Naive thymus-derived CD8-positive, alpha-beta T cell (primary cell): ENCODE data around the gene SAPCD1. TPM values are rescaled to one million over a fixed set of nuclear protein-coding genes. Genes with fewer than 3 reads are reported as not detected.
A peak's percentile ranks its signal among the peaks of the same experiment; 100 is the strongest.

Source experiments
- ATAC-seq, 2 donors: fragments of 150-1000 bp; cut with Tn5 transposase in 1 of 2; sonication (Bioruptor Pico), chemical (Tn5 transposase) in 1 of 2; 1 replicate in 1 of 2; 2 replicates in 1 of 2; pipeline ENCODE4 v1.10.0; 2021; ENCODE audit warnings: mild to moderate bottlenecking in 2 of 2, moderate library complexity in 2 of 2
- POLR2A ChIA-PET: fragments of 350-600 bp; sonication (Branson Sonifier 250); formaldehyde crosslinking; loops from one replicate; lab custom pipeline; 2021; ENCODE audit warnings: antibody characterized with exemption; lab: Charles Lee
- DNase-seq, 10 donors: peaks; one replicate each; pipeline versions ENCODE4 v3.0.0 to v3.0.0-alpha.2; 2020 to 2022
- H3K27ac Mint-ChIP-seq, 10 donors: one replicate each; pipeline ENCODE4 v1.8.0; 2020 to 2022; ENCODE audit warnings: mild to moderate bottlenecking in 10 of 10, mixed read lengths in 10 of 10, moderate library complexity in 4 of 10, inconsistent platforms in 1 of 10
- H3K27me3 Mint-ChIP-seq, 5 donors: one replicate each; pipeline ENCODE4 v1.8.0; 2021 to 2022; ENCODE audit warnings: mixed read lengths in 5 of 5
- H3K36me3 Mint-ChIP-seq, 3 donors: one replicate each; pipeline ENCODE4 v1.8.0; 2020 to 2022; ENCODE audit warnings: mixed read lengths in 3 of 3, mild to moderate bottlenecking in 2 of 3, inconsistent platforms in 1 of 3
- H3K4me1 Mint-ChIP-seq, 4 donors: one replicate each; pipeline ENCODE4 v1.8.0; 2021 to 2022; ENCODE audit warnings: mixed read lengths in 4 of 4
- H3K4me3 Mint-ChIP-seq, 10 donors: one replicate each; pipeline ENCODE4 v1.8.0; 2020 to 2022; ENCODE audit warnings: mild to moderate bottlenecking in 10 of 10, mixed read lengths in 10 of 10, moderate library complexity in 6 of 10, inconsistent platforms in 1 of 10
- H3K9me3 Mint-ChIP-seq, 9 donors: one replicate each; pipeline ENCODE4 v1.8.0; 2020 to 2022; ENCODE audit warnings: mixed read lengths in 9 of 9, mild to moderate bottlenecking in 3 of 9, inconsistent platforms in 1 of 9, moderate library complexity in 1 of 9
- polyA plus RNA-seq, 3 donors: library from polyadenylated mRNA; unstranded; fragments of 300-500 nt; fragmentation: Illumina TruSeq; gene quantifications; one replicate each; pipeline ENCODE4 v1.2.3, GENCODE V29; 2021
- total RNA-seq, 8 experiments: library from RNA in 2 of 8; stranded (reverse) in 2 of 8; gene quantifications; one replicate each; pipeline ENCODE4 v1.2.3 and lab custom pipeline; 2021 to 2026

The SAPCD1 gene
- total and polyA plus RNA-seq, 5 experiments from 2014 or later = 1.6 to 2.1 TPM; not detected in 3

- peak overlapping the region; percentile 94 to 98 (median 97) for H3K4me3 Mint-ChIP-seq
- peaks cover 0 to 30% (median 6%) of the 10 kb centered on the region in 3 donors for H3K36me3 Mint-ChIP-seq
- POLR2A ChIA-PET = interaction anchor here (0.5 to 4.3 kb wide), 12 partner anchors 8 to 235 kb away, joined by 3 to 24 read pairs (median 6); partner anchors contain the start of genes ABHD16A, BAG6, HSPA1A and HSPA1B
- ATAC-seq (no peak), DNase-seq (no peak)
- no peaks in the 10 kb centered on the region for H3K9me3 Mint-ChIP-seq
- H3K27me3 Mint-ChIP-seq = no peaks in the 10 kb centered on the region
- peaks cover 31 to 77% (median 71%) of the 10 kb centered on the region in 4 donors for H3K4me1 Mint-ChIP-seq
- H3K27ac Mint-ChIP-seq = peak overlapping the region in 9 of 10 donors; percentile 44 to 92 (median 89)
These were observed 31.8 kb upstream of the SAPCD1 start for GRCh38 chr6:31730631-31731086.

- Mint-ChIP-seq H3K4me1 (peaks cover 34 to 77% (median 69%) of the 10 kb centered on the region in 4 donors), H3K9me3 (no peaks in the 10 kb centered on the region), H3K4me3 (peak overlapping the region in 3 of 10 donors; percentile 6 to 50 (median 45)), H3K36me3 (peaks cover 0 to 30% (median 6%) of the 10 kb centered on the region in 3 donors), H3K27me3 (no peaks in the 10 kb centered on the region), H3K27ac (peak overlapping the region in 4 of 10 donors; percentile 33 to 62 (median 46))
- ATAC-seq = no peak
- DNase-seq = no peak
- POLR2A ChIA-PET = interaction anchor here (1.3 to 1.6 kb wide), 2 partner anchors 74 to 95 kb away, joined by 3 to 5 read pairs; partner anchors contain the start of genes HSPA1B and LSM2
These were observed 30.4 kb upstream of the SAPCD1 start for GRCh38 chr6:31732029-31732428.

GRCh38 chr6:31733734-31734133 is 28.7 kb upstream of the SAPCD1 start:
- ATAC-seq (no peak), DNase-seq (no peak)
- POLR2A ChIA-PET = interaction anchor here (1.5 kb wide), 1 partner anchor 11 kb away, joined by 3 read pairs; the partner anchor contains the start of gene MPIG6B
- H3K27ac Mint-ChIP-seq = peak overlapping the region in 6 of 10 donors; percentile 40 to 84 (median 76)
- H3K27me3 Mint-ChIP-seq = no peaks in the 10 kb centered on the region
- H3K4me1 Mint-ChIP-seq = peaks cover 46 to 80% (median 73%) of the 10 kb centered on the region in 4 donors
- peaks cover 0 to 30% (median 6%) of the 10 kb centered on the region in 3 donors for H3K36me3 Mint-ChIP-seq
- H3K4me3 Mint-ChIP-seq = peak overlapping the region in 8 of 10 donors; percentile 89 to 98 (median 98)
- no peaks in the 10 kb centered on the region for H3K9me3 Mint-ChIP-seq

- Mint-ChIP-seq H3K9me3 (no peaks in the 10 kb centered on the region), H3K27me3 (no peaks in the 10 kb centered on the region), H3K4me3 (peak overlapping the region; percentile 89 to 99 (median 98)), H3K27ac (peak overlapping the region; percentile 47 to 97 (median 86)), H3K4me1 (peaks cover 49 to 80% (median 73%) of the 10 kb centered on the region in 4 donors), H3K36me3 (peaks cover 0 to 30% (median 6%) of the 10 kb centered on the region in 3 donors)
- POLR2A ChIA-PET = interaction anchor here (1.5 kb wide), 1 partner anchor 11 kb away, joined by 3 read pairs; the partner anchor contains the start of gene MPIG6B
- no peak for DNase-seq
- ATAC-seq = peak in 1 of 2 donors; percentile 8
These were observed 28.1 kb upstream of the SAPCD1 start for GRCh38 chr6:31734247-31734820.

- Mint-ChIP-seq H3K27me3 (no peaks in the 10 kb centered on the region), H3K9me3 (no peaks in the 10 kb centered on the region), H3K4me3 (peak overlapping the region; percentile 89 to 99 (median 98)), H3K4me1 (peaks cover 53 to 80% (median 77%) of the 10 kb centered on the region in 4 donors), H3K27ac (peak overlapping the region; percentile 75 to 97 (median 90)), H3K36me3 (peaks cover 0 to 30% (median 6%) of the 10 kb centered on the region in 3 donors)
- DNase-seq (peak in 4 of 10 donors; percentile 23 to 55 (median 36)), ATAC-seq (peak in 1 of 2 donors; percentile 0)
- POLR2A ChIA-PET = interaction anchor here (0.6 to 1.5 kb wide), 6 partner anchors 12 to 80 kb away, joined by 3 to 7 read pairs (median 4); partner anchors contain the start of genes HSPA1A, HSPA1L, LSM2 and MPIG6B
These were observed 27.5 kb upstream of the SAPCD1 start for GRCh38 chr6:31734821-31735406.

- POLR2A ChIA-PET = interaction anchor here (1.0 to 2.1 kb wide), 7 partner anchors 59 to 95 kb away, joined by 3 to 9 read pairs (median 4); partner anchors contain the start of genes HSPA1A, HSPA1L, LSM2 and VARS1
- ATAC-seq = peak; percentile 2 to 16
- Mint-ChIP-seq H3K27me3 (no peaks in the 10 kb centered on the region), H3K9me3 (no peaks in the 10 kb centered on the region), H3K36me3 (peaks cover 0 to 26% (median 6%) of the 10 kb centered on the region in 3 donors), H3K4me1 (peaks cover 53 to 84% (median 77%) of the 10 kb centered on the region in 4 donors), H3K4me3 (peak within 1 kb of the TSS; percentile 89 to 99 (median 98)), H3K27ac (peak within 1 kb of the TSS; percentile 83 to 97 (median 91))
- peak in 8 of 10 donors; percentile 35 to 76 (median 53) for DNase-seq
These were observed 26.3 kb upstream of the SAPCD1 start, which contains the start of gene CLIC1 for GRCh38 chr6:31736021-31736767. CLIC1 (minus strand) TSS chr6:31736530; CDS start chr6:31736300, 230 bp downstream.

GRCh38 chr6:31736768-31737314 is 25.6 kb upstream of the SAPCD1 start:
- ATAC-seq (no peak), DNase-seq (no peak)
- Mint-ChIP-seq H3K36me3 (peaks cover 0 to 19% (median 6%) of the 10 kb centered on the region in 3 donors), H3K4me3 (peak overlapping the region; percentile 89 to 99 (median 98)), H3K27me3 (no peaks in the 10 kb centered on the region), H3K4me1 (peaks cover 53 to 86% (median 77%) of the 10 kb centered on the region in 4 donors), H3K27ac (peak overlapping the region; percentile 71 to 97 (median 90)), H3K9me3 (no peaks in the 10 kb centered on the region)
- POLR2A ChIA-PET = interaction anchor here (0.5 to 3.9 kb wide), 9 partner anchors 8 to 468 kb away, joined by 3 to 24 read pairs (median 3); partner anchors contain the start of genes DDAH2, LSM2 and VARS1

- POLR2A ChIA-PET = interaction anchor here (0.5 to 3.9 kb wide), 18 partner anchors 8 to 468 kb away, joined by 3 to 24 read pairs (median 4); partner anchors contain the start of genes ABHD16A, DDAH2, LSM2 and VARS1
- H3K4me1 Mint-ChIP-seq = peaks cover 53 to 81% (median 76%) of the 10 kb centered on the region in 4 donors
- H3K4me3 Mint-ChIP-seq = peak overlapping the region; percentile 89 to 99 (median 98)
- ATAC-seq = no peak
- no peak for DNase-seq
- H3K9me3 Mint-ChIP-seq = no peaks in the 10 kb centered on the region
- peaks cover 0 to 13% (median 1%) of the 10 kb centered on the region in 3 donors for H3K36me3 Mint-ChIP-seq
- peak overlapping the region; percentile 43 to 97 (median 86) for H3K27ac Mint-ChIP-seq
- H3K27me3 Mint-ChIP-seq = no peaks in the 10 kb centered on the region
These were observed 25.0 kb upstream of the SAPCD1 start for GRCh38 chr6:31737315-31737990.

- peaks cover 57 to 78% (median 73%) of the 10 kb centered on the region in 4 donors for H3K4me1 Mint-ChIP-seq
- H3K9me3 Mint-ChIP-seq = no peaks in the 10 kb centered on the region
- H3K27me3 Mint-ChIP-seq = no peaks in the 10 kb centered on the region
- peak overlapping the region; percentile 43 to 97 (median 86) for H3K27ac Mint-ChIP-seq
- peaks cover 0 to 8% (median 1%) of the 10 kb centered on the region in 3 donors for H3K36me3 Mint-ChIP-seq
- peak; percentile 35 to 49 for ATAC-seq
- peak overlapping the region; percentile 89 to 99 (median 98) for H3K4me3 Mint-ChIP-seq
- POLR2A ChIA-PET = interaction anchor here (0.6 to 3.9 kb wide), 17 partner anchors 9 to 240 kb away, joined by 3 to 24 read pairs (median 4); partner anchors contain the start of genes ABHD16A, DDAH2, LSM2 and VARS1
- peak in 9 of 10 donors; percentile 52 to 80 (median 71) for DNase-seq
These were observed 24.2 kb upstream of the SAPCD1 start for GRCh38 chr6:31737991-31738979.
